Calu3 (cell line): ENCODE data around the gene NIPAL3. TPM values are rescaled to one million over a fixed set of nuclear protein-coding genes. Genes with fewer than 3 reads are reported as not detected.
"Not testable (repeated sequence)": the region's sequence is repeated elsewhere in the genome, so short reads cannot be mapped to it uniquely, and the experiment has no call there.

Experiments
- BruUV-seq: library from RNA; stranded (reverse); fragments of 400-500 nt; replicated peaks from 2 replicates; lab custom pipeline; 2021; lab: Mats Ljungman, UMichigan
- CTCF ChIA-PET: fragments of 300-600 bp; sonication (Branson Sonifier 250); formaldehyde crosslinking; loops from one replicate; lab custom pipeline; 2022; ENCODE audit warnings: antibody characterized with exemption; lab: Charles Lee
- DNase-seq: peaks from one replicate; pipeline ENCODE4 v3.0.0; 2022
- H3K27ac Mint-ChIP-seq: one replicate; pipeline ENCODE4 v1.8.0; 2022; ENCODE audit warnings: mixed read lengths; ENCODE audit not compliant: unreplicated experiment
- H3K27me3 Mint-ChIP-seq: one replicate; pipeline ENCODE4 v1.8.0; 2022; ENCODE audit warnings: mixed read lengths; ENCODE audit not compliant: unreplicated experiment
- H3K36me3 Mint-ChIP-seq: one replicate; pipeline ENCODE4 v1.8.0; 2022; ENCODE audit warnings: mild to moderate bottlenecking, moderate library complexity, mixed read lengths; ENCODE audit not compliant: insufficient read depth, unreplicated experiment
- H3K4me1 Mint-ChIP-seq: one replicate; pipeline ENCODE4 v1.8.0; 2022; ENCODE audit warnings: mild to moderate bottlenecking, low read depth, mixed read lengths; ENCODE audit not compliant: unreplicated experiment
- H3K4me3 Mint-ChIP-seq: one replicate; pipeline ENCODE4 v1.8.0; 2022; ENCODE audit warnings: mild to moderate bottlenecking, low read depth, moderate library complexity, mixed read lengths; ENCODE audit not compliant: unreplicated experiment
- H3K9me3 Mint-ChIP-seq: one replicate; pipeline ENCODE4 v1.8.0; 2022; ENCODE audit warnings: low read depth, mixed read lengths; ENCODE audit not compliant: unreplicated experiment
- intact Hi-C: fragments of 100-400 bp; cut with micrococcal nuclease; formaldehyde crosslinking; loops from one replicate; pipeline ENCODE4 v1.10.0; 2022; ENCODE audit not compliant: unreplicated experiment
- total RNA-seq: library from RNA; stranded (reverse); gene quantifications from 2 replicates; pipeline ENCODE4 v1.2.3, GENCODE V29; 2022
- TF ChIP-seq, protein P1 (sequence below): fragments of 200-600 bp; IDR thresholded peaks from one replicate; pipeline ENCODE4 v1.8.0; 2022; ENCODE audit warnings: antibody characterized with exemption; ENCODE audit not compliant: unreplicated experiment

NIPAL3 gene
- total RNA-seq, 1 experiment from 2014 or later: 28.8 TPM

DNA sequence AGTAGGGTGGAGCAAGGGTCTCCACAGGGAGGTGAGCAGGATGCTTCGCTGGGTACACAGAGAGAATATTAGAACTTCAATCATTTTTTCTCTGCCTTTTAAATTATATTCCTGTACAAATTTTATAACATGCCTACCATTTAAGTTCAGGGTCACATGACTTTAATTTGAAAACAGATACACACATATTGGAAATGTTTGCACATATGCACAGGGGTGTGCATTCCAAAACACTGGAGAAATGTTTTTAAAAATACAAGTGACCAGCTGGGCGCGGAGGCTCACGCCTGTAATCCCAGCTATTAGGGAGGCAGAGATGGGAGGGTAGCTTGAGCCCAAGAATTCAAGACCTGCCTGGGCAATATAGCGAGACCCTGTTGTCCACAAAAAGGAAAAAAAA is 39.7 kb downstream of the NIPAL3 start:
- no peaks in the 10 kb centered on the region for H3K9me3 Mint-ChIP-seq
- CTCF ChIA-PET: interaction anchor here (0.6 kb wide), 1 partner anchor 1522 kb away, joined by 3 read pairs; no protein-coding TSS in a partner anchor
- no peak overlapping the region for H3K27ac Mint-ChIP-seq
- BruUV-seq: no TSS peak
- H3K4me1 Mint-ChIP-seq: no peaks in the 10 kb centered on the region
- DNase-seq: no peak
- H3K27me3 Mint-ChIP-seq: no peaks in the 10 kb centered on the region
- intact Hi-C loops: no loop called here
- H3K36me3 Mint-ChIP-seq: peaks cover 13% of the 10 kb centered on the region
- TF ChIP-seq, protein P1, sequence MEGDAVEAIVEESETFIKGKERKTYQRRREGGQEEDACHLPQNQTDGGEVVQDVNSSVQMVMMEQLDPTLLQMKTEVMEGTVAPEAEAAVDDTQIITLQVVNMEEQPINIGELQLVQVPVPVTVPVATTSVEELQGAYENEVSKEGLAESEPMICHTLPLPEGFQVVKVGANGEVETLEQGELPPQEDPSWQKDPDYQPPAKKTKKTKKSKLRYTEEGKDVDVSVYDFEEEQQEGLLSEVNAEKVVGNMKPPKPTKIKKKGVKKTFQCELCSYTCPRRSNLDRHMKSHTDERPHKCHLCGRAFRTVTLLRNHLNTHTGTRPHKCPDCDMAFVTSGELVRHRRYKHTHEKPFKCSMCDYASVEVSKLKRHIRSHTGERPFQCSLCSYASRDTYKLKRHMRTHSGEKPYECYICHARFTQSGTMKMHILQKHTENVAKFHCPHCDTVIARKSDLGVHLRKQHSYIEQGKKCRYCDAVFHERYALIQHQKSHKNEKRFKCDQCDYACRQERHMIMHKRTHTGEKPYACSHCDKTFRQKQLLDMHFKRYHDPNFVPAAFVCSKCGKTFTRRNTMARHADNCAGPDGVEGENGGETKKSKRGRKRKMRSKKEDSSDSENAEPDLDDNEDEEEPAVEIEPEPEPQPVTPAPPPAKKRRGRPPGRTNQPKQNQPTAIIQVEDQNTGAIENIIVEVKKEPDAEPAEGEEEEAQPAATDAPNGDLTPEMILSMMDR: no peak
- H3K4me3 Mint-ChIP-seq: no peak overlapping the region

DNA sequence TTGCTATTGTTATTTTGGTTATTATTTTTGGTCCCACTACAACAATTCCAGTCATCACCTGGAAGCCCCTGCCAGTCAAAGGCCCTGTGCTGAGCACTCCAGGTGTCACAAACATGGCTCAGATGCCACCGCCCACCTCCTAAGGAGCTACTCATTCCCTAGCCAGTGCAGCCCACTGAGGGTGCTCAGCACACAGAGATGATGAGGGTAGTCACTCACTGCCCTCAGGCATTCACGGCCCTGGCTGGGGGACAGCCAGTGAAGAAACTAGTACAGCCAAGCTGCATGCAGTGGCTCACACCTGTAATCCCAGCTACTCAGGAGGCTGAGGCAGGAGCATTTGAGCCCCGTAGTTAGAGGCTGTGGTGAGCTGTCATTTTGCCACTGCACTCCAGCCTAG is 42.3 kb downstream of the NIPAL3 start:
- H3K27me3 Mint-ChIP-seq: no peaks in the 10 kb centered on the region
- H3K27ac Mint-ChIP-seq: no peak overlapping the region
- CTCF ChIA-PET: no interaction called here
- DNase-seq: no peak
- no peak overlapping the region for H3K4me3 Mint-ChIP-seq
- BruUV-seq: no TSS peak
- no peaks in the 10 kb centered on the region for H3K9me3 Mint-ChIP-seq
- H3K36me3 Mint-ChIP-seq: peaks cover 16% of the 10 kb centered on the region
- TF ChIP-seq, protein P1: no peak
- peaks cover 5% of the 10 kb centered on the region for H3K4me1 Mint-ChIP-seq
- intact Hi-C loops: no loop called here

DNA sequence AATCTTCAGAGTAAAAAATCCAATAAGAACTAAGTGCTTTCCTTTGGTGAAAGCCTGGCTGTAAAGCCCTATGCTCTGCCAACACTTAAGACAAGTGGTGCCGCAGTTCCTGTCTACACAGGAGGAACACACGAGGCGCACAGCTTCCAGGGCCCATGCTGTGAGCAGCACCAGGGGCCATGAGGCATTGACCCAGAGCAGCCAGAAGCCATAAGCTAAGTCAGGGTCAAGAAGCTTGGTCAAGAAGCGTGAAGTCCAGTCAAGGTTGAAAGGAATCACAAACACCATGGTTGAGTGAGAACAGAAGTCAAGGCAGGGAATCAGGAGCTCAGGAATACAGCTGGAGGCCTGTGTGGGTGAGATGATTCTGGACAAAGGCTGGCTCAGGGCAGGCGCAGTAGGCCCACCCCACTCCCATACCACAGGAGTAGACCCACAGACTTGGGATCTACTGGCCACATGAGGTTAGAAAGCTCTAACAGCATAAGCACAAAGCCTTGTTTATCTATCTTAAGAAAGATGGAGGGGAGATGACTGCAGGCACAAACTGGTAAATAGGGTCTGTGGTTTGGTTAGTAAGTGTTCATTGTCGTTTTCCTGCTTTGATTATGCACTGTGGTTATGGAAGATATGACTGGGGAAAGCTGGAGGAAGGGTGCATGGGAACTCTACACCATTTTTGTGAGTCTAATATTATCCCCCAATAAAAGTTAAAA is 44.1 kb downstream of the NIPAL3 start:
- no TSS peak for BruUV-seq
- no peaks in the 10 kb centered on the region for H3K9me3 Mint-ChIP-seq
- CTCF ChIA-PET: no interaction called here
- intact Hi-C loops: no loop called here
- no peak overlapping the region for H3K4me3 Mint-ChIP-seq
- no peak overlapping the region for H3K27ac Mint-ChIP-seq
- DNase-seq: no peak
- TF ChIP-seq, protein P1: no peak
- peaks cover 5% of the 10 kb centered on the region for H3K4me1 Mint-ChIP-seq
- no peaks in the 10 kb centered on the region for H3K27me3 Mint-ChIP-seq
- peaks cover 24% of the 10 kb centered on the region for H3K36me3 Mint-ChIP-seq

DNA sequence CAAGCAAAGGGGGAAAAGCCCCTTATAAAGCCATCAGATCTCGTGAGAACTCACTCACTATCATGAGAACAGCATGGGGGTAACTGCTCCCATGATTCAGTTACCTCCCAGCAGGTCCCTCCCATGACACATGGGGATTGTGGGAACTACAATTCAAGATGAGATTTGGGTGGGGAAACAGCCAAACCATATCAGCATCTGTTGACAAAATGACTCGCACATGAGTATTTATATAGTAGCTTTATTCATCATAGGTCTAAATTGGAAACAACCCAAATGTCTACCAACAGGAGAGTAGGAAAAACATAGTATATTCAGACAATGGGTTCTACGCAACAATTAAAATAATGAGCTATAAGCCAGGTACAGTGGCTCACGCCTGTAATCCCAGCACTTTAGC is 46.5 kb downstream of the NIPAL3 start:
- intact Hi-C loops, H3K4me3 Mint-ChIP-seq, H3K9me3 Mint-ChIP-seq, BruUV-seq, DNase-seq, H3K27me3 Mint-ChIP-seq, H3K4me1 Mint-ChIP-seq, H3K27ac Mint-ChIP-seq, CTCF ChIA-PET: not testable (repeated sequence)
- peaks cover 28% of the 10 kb centered on the region for H3K36me3 Mint-ChIP-seq
